Lower leg skin (tissue), 3 donors: ENCODE results near the gene ALLC.

Source experiments
- POLR2A ChIP-seq, 2 donors: fragments of 450-650 bp; IDR thresholded peaks; one replicate each; pipeline ENCODE4 v1.6.1; 2016 to 2017; ENCODE audit warnings: antibody characterized with exemption in 2 of 2, mild to moderate bottlenecking in 1 of 2, moderate library complexity in 1 of 2
- TF ChIP-seq, protein P1 (sequence below), 3 donors: fragments of 450-650 bp; IDR thresholded peaks; one replicate each; pipeline ENCODE4 v1.5.1; 2016; ENCODE audit warnings: antibody characterized with exemption in 3 of 3, mild to moderate bottlenecking in 3 of 3, moderate library complexity in 2 of 3

DNA sequence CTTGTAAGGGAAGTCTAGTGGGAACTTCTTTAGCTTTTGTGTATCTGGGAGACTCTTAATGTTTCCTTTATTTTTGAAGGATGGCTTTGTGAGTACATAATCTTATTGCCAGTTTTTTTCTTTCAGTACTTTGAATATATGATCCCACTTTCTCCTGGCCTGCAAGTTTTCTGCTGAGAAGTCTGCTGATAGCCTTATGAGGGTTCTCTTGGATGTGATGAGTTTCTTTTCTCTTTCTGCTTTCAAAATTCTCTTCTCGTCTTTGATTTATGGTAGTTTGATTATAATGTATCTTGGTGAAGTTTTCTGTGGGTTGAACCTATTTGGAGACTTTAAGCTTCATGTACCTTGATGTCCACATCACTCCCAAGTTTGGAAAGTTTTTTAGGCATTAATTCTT lies 35.0 kb upstream of the ALLC start:
- TF ChIP-seq, protein P1, sequence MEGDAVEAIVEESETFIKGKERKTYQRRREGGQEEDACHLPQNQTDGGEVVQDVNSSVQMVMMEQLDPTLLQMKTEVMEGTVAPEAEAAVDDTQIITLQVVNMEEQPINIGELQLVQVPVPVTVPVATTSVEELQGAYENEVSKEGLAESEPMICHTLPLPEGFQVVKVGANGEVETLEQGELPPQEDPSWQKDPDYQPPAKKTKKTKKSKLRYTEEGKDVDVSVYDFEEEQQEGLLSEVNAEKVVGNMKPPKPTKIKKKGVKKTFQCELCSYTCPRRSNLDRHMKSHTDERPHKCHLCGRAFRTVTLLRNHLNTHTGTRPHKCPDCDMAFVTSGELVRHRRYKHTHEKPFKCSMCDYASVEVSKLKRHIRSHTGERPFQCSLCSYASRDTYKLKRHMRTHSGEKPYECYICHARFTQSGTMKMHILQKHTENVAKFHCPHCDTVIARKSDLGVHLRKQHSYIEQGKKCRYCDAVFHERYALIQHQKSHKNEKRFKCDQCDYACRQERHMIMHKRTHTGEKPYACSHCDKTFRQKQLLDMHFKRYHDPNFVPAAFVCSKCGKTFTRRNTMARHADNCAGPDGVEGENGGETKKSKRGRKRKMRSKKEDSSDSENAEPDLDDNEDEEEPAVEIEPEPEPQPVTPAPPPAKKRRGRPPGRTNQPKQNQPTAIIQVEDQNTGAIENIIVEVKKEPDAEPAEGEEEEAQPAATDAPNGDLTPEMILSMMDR (IDR thresholded peaks at IDR 0.05): no peak
- TF ChIP-seq POLR2A (IDR thresholded peaks at IDR 0.05): no peak
